HG03378 (cell line): ENCODE data around the gene EEF1G.

Source experiments
- ATAC-seq: cut with Tn5 transposase; IDR thresholded peaks from one replicate; pipeline ENCODE4 v1.9.1; 2021; ENCODE audit warnings: mild to moderate bottlenecking, moderate library complexity; ENCODE audit not compliant: unreplicated experiment

Gene EEF1G

DNA sequence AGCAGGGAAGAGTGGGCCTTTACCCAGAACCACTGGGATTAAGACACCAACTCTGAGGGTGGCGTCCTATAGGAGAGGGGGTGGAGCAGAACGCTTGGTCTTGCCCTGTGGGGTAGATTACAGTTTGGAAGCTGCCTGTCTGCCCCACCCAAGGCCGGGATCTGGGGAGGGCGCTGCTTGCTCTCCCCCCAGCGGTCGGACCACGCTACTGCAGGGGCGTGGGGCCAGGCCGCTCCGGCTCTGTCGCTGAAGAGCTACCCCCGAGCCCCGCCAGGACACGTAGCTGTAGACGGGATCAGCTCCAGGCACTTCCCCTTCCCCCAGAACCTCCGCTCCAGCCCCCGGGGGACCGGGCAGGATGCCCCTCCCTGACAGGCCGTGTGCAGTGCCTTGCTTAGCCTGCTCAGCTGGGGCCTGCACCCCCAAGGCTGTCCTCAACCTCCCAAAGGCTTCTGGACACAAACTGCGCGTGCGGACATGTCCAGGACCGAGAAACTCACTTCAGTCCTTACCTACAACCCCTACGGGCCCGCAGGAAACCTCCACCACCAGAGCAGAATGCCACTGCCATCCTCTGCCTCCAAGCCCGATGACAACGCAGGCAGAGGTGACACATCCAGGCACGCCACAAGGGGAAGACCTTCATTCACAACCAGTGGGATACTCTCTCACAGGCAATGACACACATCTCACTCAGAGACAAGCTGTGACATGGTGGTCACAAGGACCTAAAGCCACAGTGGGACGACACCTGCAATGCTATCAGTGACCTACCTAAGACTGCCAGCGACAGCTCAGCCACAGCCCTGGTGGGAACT lies 30.7 kb downstream of the EEF1G start:
- no peak for ATAC-seq

DNA sequence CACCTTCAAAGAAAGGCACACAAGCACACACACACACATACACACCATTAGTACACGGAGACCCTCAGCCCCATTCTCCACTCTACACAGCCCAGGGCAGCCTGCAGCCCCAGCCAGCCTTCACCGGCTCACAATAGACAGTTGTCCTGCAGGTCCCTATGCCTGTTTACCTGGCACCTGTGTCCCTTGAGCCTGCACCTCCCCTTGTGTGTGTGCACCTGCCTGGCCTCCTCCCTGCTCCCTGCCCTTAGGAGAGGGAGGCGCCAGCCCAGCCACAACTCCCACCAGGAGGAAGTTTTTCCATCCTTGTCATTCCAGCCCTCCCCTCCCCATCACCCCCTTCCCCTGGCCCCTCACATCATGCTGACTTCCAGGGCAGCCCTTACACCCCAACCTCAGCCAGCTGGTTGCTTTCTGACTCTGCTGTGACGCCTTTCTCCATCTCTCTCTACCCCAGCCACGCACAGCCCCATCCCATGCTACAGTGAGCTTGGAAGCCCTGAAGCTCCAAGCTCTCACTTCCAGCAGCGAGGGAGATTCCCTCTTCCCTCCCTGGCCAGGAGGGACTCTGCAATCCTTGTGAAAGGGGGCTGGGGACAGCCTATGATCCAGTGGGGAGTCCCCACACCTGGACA lies 31.5 kb downstream of the EEF1G start:
- no peak for ATAC-seq

DNA sequence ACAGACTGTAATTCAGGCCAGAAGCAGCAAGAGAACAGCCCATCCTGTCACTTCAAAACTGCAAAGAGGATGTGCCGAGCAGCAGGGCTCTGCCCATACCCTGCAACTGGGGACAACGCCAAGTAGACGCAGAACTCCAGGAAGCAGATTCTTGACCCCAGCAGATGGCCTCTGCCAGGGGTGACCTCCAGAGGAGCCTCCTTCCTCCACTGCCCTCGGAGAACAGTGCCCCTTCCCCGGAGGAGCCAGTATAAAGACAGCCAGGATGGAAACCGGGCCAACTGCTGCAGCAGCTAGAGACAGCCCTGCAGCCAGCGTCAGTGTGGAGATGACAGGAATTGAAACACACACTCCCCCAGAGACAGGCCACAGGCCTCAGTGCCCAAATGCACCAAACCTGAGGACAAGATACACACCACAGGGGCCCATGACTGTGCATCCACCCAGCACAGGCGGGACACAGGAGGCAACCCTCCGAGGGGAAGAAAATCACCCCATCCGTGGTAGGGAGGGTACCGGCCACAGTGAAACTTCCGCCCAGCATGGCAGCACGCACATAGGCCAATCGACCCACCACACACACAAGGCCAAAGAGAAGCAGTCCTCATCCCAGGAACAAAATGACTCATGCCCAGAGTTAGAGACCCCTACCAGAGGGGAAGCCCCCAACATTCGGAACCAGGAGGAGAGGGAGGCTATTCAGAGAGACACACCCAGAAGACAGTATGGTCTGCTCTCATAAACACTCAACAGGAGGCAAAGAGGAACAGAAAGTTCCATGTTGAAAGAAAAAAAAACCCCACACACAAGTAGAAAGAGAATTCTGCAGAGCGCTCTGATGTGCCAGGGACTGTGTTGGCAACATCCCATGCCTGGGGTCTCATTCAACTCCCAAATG lies 32.6 kb downstream of the EEF1G start:
- ATAC-seq: no peak

- no peak for ATAC-seq
Observed at GRCh38 chr11:62539238-62539925, 34.3 kb downstream of the EEF1G start.

- no peak for ATAC-seq
Observed at GRCh38 chr11:62538470-62539237, 35.0 kb downstream of the EEF1G start.

GRCh38 chr11:62536301-62536957 lies 37.3 kb downstream of the EEF1G start:
- ATAC-seq: no peak

DNA sequence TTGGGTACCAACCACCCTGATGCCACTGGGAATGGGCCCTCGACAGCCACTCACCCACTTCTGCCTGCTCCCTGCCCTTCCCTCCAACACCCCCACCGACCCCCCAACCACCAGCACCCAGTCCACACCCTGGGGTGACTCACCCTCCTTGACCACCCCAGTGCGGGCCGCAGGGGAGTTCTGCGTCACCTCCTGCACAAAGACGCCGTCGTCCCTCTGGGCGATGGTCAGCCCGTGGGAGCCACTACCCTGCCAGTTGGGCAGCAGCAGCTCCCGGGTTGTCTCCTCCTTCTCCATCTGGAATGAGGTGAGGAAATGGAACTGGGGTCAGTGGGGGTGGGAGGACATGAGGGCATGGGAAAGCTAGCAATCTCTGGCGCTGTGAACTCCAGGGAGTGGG lies 37.9 kb downstream of the EEF1G start:
- ATAC-seq: no peak

GRCh38 chr11:62534779-62535545 lies 38.7 kb downstream of the EEF1G start:
- no peak for ATAC-seq

DNA sequence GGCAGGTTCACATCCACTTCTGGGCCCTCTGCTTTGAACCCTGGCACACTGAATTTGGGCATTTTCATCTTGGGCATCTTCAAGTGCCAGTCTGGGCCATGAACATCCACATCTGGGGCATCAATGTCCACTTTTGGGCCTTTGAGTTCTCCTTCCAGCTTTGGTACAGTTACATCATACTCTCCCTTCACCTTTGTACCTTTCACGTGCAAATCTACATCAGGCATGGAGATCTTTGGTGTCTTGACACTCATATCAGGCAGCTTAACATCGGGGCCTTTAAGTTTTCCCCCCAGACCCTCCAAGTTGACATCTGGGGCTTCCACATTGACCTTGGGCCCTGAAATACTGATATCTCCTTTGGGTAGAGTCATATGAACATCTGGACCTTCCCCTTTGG lies 41.6 kb downstream of the EEF1G start:
- no peak for ATAC-seq

- no peak for ATAC-seq
Observed at GRCh38 chr11:62516736-62517371, 56.8 kb downstream of the EEF1G start.

GRCh38 chr11:62514151-62514550 lies 59.5 kb downstream of the EEF1G start:
- ATAC-seq: no peak

DNA sequence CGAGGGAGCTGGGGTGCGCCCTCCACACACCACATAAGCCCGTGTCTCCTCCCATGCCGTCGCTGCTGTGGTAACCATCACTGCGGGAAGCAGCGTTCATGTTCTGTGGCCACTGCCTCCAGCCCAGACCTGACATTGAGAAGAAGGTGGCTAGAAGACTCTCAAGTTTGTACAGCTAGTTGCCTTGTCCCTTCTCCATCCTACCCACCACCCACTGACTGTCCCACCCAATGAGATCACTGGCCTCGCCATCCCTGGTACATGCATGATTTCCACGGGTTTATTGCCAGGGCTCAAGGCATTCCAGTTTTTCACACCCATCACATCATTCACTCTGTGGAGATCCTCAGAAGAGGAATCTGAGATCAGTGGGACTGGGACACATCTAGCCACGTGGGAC lies 60.1 kb downstream of the EEF1G start:
- ATAC-seq: no peak

GRCh38 chr11:62512961-62513360 lies 60.7 kb downstream of the EEF1G start:
- no peak for ATAC-seq
